Gastrocnemius medialis (tissue), 4 donors: Measurements from ENCODE around the gene RREB1. TPM values are rescaled to one million over a fixed set of nuclear protein-coding genes. Genes with fewer than 3 reads are reported as not detected.
"Not testable (repeated sequence)": the region's sequence is repeated elsewhere in the genome, so short reads cannot be mapped to it uniquely, and the experiment has no call there.

Experiments
- ATAC-seq, 2 donors: fragments of 150-250 bp; one replicate each; pipeline ENCODE4 v1.9.1; 2016
- DNase-seq, 2 donors: peaks; one replicate each; pipeline ENCODE4 v3.0.0-alpha.2; 2019
- H3K27ac ChIP-seq, 4 donors: fragments of 200-600 bp; sonication (generic); 1 replicate in 1 of 4; 2 replicates in 3 of 4; pipeline ENCODE4 v1.5.1; 2016 to 2018; ENCODE audit warnings: mild to moderate bottlenecking in 2 of 4, moderate library complexity in 1 of 4
- H3K27me3 ChIP-seq, 3 donors: fragments of 200-600 bp; sonication (generic) in 2 of 3; 1 replicate in 1 of 3; 2 replicates in 2 of 3; pipeline versions ENCODE4 v1.5.1 to v1.6.0; 2016 to 2019; ENCODE audit warnings: mild to moderate bottlenecking in 1 of 3, moderate library complexity in 1 of 3
- H3K36me3 ChIP-seq, 2 donors: fragments of 200-600 bp; sonication (generic) in 1 of 2; one replicate each; pipeline ENCODE4 v1.5.1; 2017 to 2018
- H3K4me1 ChIP-seq, 2 donors: fragments of 200-600 bp; sonication (generic) in 1 of 2; one replicate each; pipeline ENCODE4 v1.5.1; 2016 to 2017; ENCODE audit warnings: mild to moderate bottlenecking in 2 of 2
- H3K4me3 ChIP-seq, 4 donors: fragments of 200-600 bp; sonication (generic) in 3 of 4; 1 replicate in 1 of 4; 2 replicates in 3 of 4; pipeline ENCODE4 v1.5.1; 2016 to 2019; ENCODE audit warnings: mild to moderate bottlenecking in 2 of 4
- H3K9me3 ChIP-seq, 3 donors: fragments of 200-600 bp; sonication (generic) in 2 of 3; 1 replicate in 1 of 3; 2 replicates in 2 of 3; pipeline ENCODE4 v1.5.1; 2016 to 2019
- CTCF ChIP-seq, 5 experiments: fragments of 450-650 bp in 3 of 5; fragments of 200-600 bp in 2 of 5; sonication (generic) in 2 of 5; IDR thresholded peaks in 4 of 5; conservative IDR thresholded peaks in 1 of 5; 1 replicate in 4 of 5; 2 replicates in 1 of 5; pipeline ENCODE4 v1.5.1; 2016 to 2019; ENCODE audit warnings: antibody characterized with exemption in 5 of 5, mild to moderate bottlenecking in 3 of 5, moderate library complexity in 3 of 5
- POLR2A ChIP-seq, 2 donors: fragments of 450-650 bp; IDR thresholded peaks; one replicate each; pipeline ENCODE4 v1.6.1; 2017; ENCODE audit warnings: antibody characterized with exemption in 2 of 2, mild to moderate bottlenecking in 2 of 2, moderate library complexity in 2 of 2
- in situ Hi-C, 4 donors: fragments of 200-750 bp; cut with MboI; loops; one replicate each; pipeline versions ENCODE4 v1.15.0 to v1.8.0; 2017; ENCODE audit warnings: low sequenced_read_pairs in 4 of 4
- intact Hi-C: fragments of 100-400 bp; cut with DNase I; formaldehyde crosslinking; loops from one replicate; pipeline ENCODE4 v1.15.1; 2023; ENCODE audit warnings: low total_unique reads
- total RNA-seq, 4 donors: library from RNA; depleted of rRNA; stranded (reverse); fragments of >200 nt; gene quantifications; one replicate each; pipeline versions ENCODE4 v1.1.0 to v1.2.3, GENCODE V29; 2016

The RREB1 gene
- total RNA-seq, 4 donors from 2014 or later = 18.0 to 41.3 (median 39.2) TPM

GRCh38 chr6:7262746-7263518 lies 155.2 kb downstream of the RREB1 start:
- Histone ChIP-seq H3K4me1 (peaks cover 7 to 14% of the 10 kb centered on the region in 2 donors), H3K4me3 (no peak overlapping the region), H3K9me3 (no peaks in the 10 kb centered on the region), H3K36me3 (no peaks in the 10 kb centered on the region), H3K27me3 (no peaks in the 10 kb centered on the region), H3K27ac (no peak overlapping the region)
- no peak for DNase-seq
- no peak for ATAC-seq
- intact Hi-C loops = no loop called here
- in situ Hi-C loops = no loop called here
- no peak for TF ChIP-seq POLR2A (IDR thresholded peaks at IDR 0.05)
- TF ChIP-seq CTCF (IDR thresholded peaks at IDR 0.05 in 4 of 5, conservative IDR thresholded peaks at IDR 0.05 in 1 of 5) = no peak

- intact Hi-C loops, H3K27ac ChIP-seq, H3K36me3 ChIP-seq, ATAC-seq, in situ Hi-C loops, H3K9me3 ChIP-seq, H3K4me3 ChIP-seq, H3K27me3 ChIP-seq, DNase-seq: not testable (repeated sequence)
- peaks cover 7 to 14% of the 10 kb centered on the region in 2 donors for H3K4me1 ChIP-seq
Observed at GRCh38 chr6:7263519-7263805, 155.7 kb downstream of the RREB1 start.

GRCh38 chr6:7264041-7264440 lies 156.3 kb downstream of the RREB1 start:
- Histone ChIP-seq H3K9me3 (no peaks in the 10 kb centered on the region), H3K36me3 (no peaks in the 10 kb centered on the region), H3K4me1 (peaks cover 7 to 14% of the 10 kb centered on the region in 2 donors), H3K27ac (no peak overlapping the region), H3K4me3 (no peak overlapping the region), H3K27me3 (no peaks in the 10 kb centered on the region)
- DNase-seq = no peak
- intact Hi-C loops = no loop called here
- in situ Hi-C loops = no loop called here
- TF ChIP-seq POLR2A (IDR thresholded peaks at IDR 0.05) = no peak
- TF ChIP-seq CTCF (IDR thresholded peaks at IDR 0.05 in 4 of 5, conservative IDR thresholded peaks at IDR 0.05 in 1 of 5) = no peak
- no peak for ATAC-seq

- intact Hi-C loops (no loop called here), in situ Hi-C loops (no loop called here)
- TF ChIP-seq POLR2A (IDR thresholded peaks at IDR 0.05) (no peak), CTCF (IDR thresholded peaks at IDR 0.05 in 4 of 5, conservative IDR thresholded peaks at IDR 0.05 in 1 of 5) (no peak)
- H3K27ac ChIP-seq = no peak overlapping the region
- H3K4me1 ChIP-seq = peaks cover 7 to 14% of the 10 kb centered on the region in 2 donors
- no peak for DNase-seq
- ATAC-seq = no peak
- no peaks in the 10 kb centered on the region for H3K36me3 ChIP-seq
- H3K9me3 ChIP-seq = no peaks in the 10 kb centered on the region
- H3K27me3 ChIP-seq = no peaks in the 10 kb centered on the region
- no peak overlapping the region for H3K4me3 ChIP-seq
Observed at GRCh38 chr6:7264686-7265384, 157.1 kb downstream of the RREB1 start.

- intact Hi-C loops, ATAC-seq, H3K27ac ChIP-seq, in situ Hi-C loops, H3K4me3 ChIP-seq, H3K9me3 ChIP-seq, H3K36me3 ChIP-seq, DNase-seq, H3K27me3 ChIP-seq: not testable (repeated sequence)
- H3K4me1 ChIP-seq = peaks cover 6 to 12% of the 10 kb centered on the region in 2 donors
Observed at GRCh38 chr6:7265385-7265726, 157.6 kb downstream of the RREB1 start.
